ENCODE measurements around the gene QPCTL. TPM values are rescaled to one million over a fixed set of nuclear protein-coding genes. Genes with fewer than 3 reads are reported as not detected.

QPCTL gene
- total and polyA plus RNA-seq, 7 donors = 0.41 to 1.6 (median 0.89) TPM

DNA sequence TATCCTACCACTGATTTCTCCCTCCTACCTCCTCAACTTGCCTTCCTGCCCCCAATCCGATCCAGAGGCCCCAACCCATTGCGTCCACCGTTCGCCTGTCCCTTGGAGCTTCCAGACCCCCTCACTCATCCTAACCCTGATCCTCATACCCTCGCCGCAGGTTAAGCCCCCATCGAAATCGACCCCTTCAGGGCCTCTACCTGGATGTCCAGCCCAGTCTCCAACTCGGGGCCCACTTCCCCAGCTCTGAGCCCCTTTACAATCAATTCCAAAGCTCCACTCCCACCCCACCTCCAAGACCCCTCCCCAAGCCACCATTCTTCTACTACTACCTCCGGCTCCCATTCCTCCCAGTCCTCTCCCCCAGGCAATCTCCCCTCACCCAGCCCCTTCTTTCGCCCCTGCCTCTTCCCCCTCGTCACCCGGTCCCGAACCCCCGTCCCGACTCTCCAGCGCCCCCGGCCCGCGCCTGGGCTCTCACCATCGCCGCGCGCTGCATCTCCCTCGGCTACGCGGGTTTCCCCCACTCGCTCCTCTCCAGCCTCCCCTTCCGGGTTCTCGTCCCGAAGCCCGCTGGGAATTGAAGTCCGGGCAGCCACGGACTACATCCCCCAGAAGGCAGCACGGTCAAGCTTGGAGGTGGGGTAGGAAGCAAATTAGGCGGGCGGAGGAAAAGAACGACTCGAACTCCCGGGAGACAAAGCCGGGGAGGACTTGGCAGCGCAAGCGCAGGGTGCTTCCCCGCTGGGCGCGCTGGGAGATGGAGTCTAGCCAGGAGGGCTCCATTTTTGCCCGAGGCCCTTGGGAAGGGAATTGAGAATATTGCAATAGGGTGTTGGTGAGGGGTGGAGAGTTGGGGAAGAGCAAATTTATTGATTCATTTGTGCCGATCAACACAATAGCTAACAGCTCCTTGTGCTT, 38.2 kb downstream of the QPCTL start, which contains the start of gene FBXO46:
Gene FBXO46 (minus strand): TSS at position 529 of the 921 bp plus-strand sequence. CDS start 17,401 bp downstream, outside the sequence.
- Histone ChIP-seq H3K4me3 (peak within 1 kb of the TSS; percentile 83), H3K4me1 (peaks cover 8% of the 10 kb centered on the region), H3K27ac (peak within 1 kb of the TSS; percentile 48), H3K9me3 (no peaks in the 10 kb centered on the region), H3K36me3 (ENCODE audit: insufficient read depth in 1 of 2, low read depth in 1 of 2) (no peaks in the 10 kb centered on the region), H3K27me3 (ENCODE audit: insufficient read depth in 3 of 3, low read length in 2 of 3) (no peaks in the 10 kb centered on the region)
- DNase-seq = peak; percentile 96 to 98
- 0 to 1% (median 1%) methylated on average over 48 of the region's 48 CpGs for WGBS, 3 donors
- TF ChIP-seq, protein P1, sequence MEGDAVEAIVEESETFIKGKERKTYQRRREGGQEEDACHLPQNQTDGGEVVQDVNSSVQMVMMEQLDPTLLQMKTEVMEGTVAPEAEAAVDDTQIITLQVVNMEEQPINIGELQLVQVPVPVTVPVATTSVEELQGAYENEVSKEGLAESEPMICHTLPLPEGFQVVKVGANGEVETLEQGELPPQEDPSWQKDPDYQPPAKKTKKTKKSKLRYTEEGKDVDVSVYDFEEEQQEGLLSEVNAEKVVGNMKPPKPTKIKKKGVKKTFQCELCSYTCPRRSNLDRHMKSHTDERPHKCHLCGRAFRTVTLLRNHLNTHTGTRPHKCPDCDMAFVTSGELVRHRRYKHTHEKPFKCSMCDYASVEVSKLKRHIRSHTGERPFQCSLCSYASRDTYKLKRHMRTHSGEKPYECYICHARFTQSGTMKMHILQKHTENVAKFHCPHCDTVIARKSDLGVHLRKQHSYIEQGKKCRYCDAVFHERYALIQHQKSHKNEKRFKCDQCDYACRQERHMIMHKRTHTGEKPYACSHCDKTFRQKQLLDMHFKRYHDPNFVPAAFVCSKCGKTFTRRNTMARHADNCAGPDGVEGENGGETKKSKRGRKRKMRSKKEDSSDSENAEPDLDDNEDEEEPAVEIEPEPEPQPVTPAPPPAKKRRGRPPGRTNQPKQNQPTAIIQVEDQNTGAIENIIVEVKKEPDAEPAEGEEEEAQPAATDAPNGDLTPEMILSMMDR (IDR thresholded peaks at IDR 0.05) = no peak
- ATAC-seq = peak; percentile 97 to 98 (median 97)
- intact Hi-C loops (cut with DNase I) = loop anchor here in 1 of 2 donors (5.0 kb wide), 1 partner anchor 37 kb away; the partner anchor contains the start of gene SIX5

DNA sequence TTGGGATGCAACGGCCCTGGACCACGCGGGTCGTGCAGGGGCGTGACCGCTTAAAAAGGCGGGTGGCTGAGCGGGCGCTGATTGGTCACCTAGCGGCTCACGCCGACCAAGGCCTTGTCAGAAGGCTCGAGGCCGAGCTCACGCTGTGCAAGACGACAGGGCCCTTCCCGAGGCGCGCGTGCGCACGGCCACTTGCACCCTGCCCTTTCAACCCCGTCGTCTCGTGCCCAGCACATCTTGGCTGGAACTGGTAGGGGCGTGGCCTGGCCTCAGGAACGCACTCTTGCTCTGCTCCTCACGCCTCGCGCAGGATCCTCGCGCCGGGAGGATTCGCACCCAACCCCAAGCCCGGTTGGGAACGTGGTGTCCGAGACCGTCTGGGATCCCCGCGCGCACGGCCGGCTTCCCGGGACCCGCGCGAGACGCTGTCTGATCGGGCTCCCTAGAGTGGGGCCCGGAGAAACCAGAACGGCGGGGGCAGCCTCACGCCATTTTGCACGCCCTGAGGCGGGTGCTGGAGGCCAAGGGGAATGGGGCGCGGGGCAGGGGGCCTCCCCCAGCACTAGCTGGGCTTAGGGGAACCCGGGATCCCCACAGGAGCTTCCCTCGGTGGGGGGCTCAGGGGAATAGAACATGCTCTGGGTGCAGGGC, 40.8 kb downstream of the QPCTL start, which contains the start of gene MEIOSIN:
Gene MEIOSIN (plus strand): TSS at position 280 of the 651 bp plus-strand sequence. CDS start 1,938 bp downstream, outside the sequence.
- H3K4me3 ChIP-seq = no peak within 1 kb of the TSS
- H3K27me3 ChIP-seq (ENCODE audit: insufficient read depth in 3 of 3, low read length in 2 of 3) = no peaks in the 10 kb centered on the region
- no peaks in the 10 kb centered on the region for H3K36me3 ChIP-seq (ENCODE audit: insufficient read depth in 1 of 2, low read depth in 1 of 2)
- 90 to 93% (median 92%) methylated on average over 57 to 59 of the region's 59 CpGs for WGBS, 3 donors
- H3K9me3 ChIP-seq = no peaks in the 10 kb centered on the region
- intact Hi-C loops (cut with DNase I) = loop anchor here in 1 of 2 donors (5.0 kb wide), 1 partner anchor 34 kb away; the partner anchor contains the start of gene SIX5
- ATAC-seq (no peak), DNase-seq (no peak)
- H3K27ac ChIP-seq = no peak within 1 kb of the TSS
- H3K4me1 ChIP-seq = peaks cover 8% of the 10 kb centered on the region
- TF ChIP-seq, protein P1 (IDR thresholded peaks at IDR 0.05) = no peak

DNA sequence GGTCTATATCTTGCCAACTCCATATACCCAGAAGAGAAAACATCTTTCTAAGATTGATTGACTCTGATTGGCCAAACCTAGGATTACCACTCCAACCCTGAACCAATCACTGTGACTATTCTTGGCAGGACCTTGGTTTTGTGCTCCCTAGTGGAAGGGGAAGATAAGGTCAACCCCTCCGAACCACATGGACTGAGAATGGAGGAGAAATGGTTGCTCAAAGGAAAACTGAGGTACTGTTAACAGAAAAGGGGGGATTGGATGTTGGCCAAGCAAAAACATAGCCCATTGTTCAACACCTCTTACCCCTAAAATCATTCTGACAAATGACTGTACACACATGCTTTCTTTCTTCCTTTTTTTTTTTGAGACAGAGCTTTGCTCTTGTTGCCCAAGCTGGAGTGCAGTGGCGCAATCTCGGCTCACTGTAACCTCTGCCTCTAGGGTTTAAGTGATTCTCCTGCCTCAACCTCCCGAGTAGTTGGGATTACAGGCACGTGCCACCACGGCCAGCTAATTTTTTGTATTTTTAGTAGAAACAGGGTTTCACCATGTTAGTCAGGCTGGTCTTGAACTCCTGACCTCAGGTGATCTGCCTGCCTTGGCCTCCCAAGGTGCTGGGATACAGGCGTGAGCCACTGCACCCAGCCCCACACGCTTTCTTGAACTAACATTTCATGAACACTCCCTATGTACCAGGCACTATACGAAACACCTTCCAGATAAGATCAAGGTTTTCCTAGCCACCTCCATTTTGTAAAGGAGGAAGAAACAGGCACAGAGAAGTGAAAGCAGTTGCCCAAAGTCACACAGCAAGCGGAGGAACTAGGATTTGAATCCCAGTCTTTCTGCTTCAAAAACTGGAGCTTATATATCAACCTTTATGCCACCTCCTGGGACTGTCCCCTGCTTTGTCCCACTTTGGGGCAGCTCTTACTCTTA, 47.3 kb downstream of the QPCTL start:
- Histone ChIP-seq H3K4me3 (no peak overlapping the region), H3K36me3 (ENCODE audit: insufficient read depth in 1 of 2, low read depth in 1 of 2) (no peaks in the 10 kb centered on the region), H3K9me3 (no peaks in the 10 kb centered on the region), H3K4me1 (no peaks in the 10 kb centered on the region), H3K27ac (no peak overlapping the region), H3K27me3 (ENCODE audit: insufficient read depth in 3 of 3, low read length in 2 of 3) (no peaks in the 10 kb centered on the region)
- ATAC-seq (peak in 1 of 4 donors; percentile 30), DNase-seq (no peak)
- TF ChIP-seq, protein P1 (IDR thresholded peaks at IDR 0.05) = no peak
- 84 to 86% (median 85%) methylated on average over 10 of the region's 10 CpGs for WGBS, 3 donors
- intact Hi-C loops (cut with DNase I) = no loop called here

DNA sequence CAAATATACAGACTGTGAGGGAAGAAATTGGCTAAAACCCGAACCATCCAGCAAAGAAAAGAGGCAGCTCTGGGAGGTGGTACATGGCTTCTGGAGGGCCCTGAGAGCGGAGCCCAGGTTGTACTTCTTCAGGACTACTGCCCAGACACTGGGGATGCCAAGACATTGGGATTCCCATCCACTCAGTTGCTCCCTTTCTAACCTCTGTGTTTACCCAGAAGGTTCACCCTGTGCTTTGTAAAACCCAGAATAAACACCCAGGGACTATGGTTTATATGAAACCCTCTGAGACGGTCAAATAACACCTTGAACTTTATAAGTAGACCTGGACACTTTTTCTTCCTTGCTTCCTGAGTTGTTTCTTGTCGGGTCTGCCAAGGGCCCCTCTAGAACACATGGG, 50.5 kb downstream of the QPCTL start:
- H3K27me3 ChIP-seq (ENCODE audit: insufficient read depth in 3 of 3, low read length in 2 of 3) = no peaks in the 10 kb centered on the region
- H3K36me3 ChIP-seq (ENCODE audit: insufficient read depth in 1 of 2, low read depth in 1 of 2) = no peaks in the 10 kb centered on the region
- H3K9me3 ChIP-seq = no peaks in the 10 kb centered on the region
- DNase-seq (no peak), ATAC-seq (no peak)
- TF ChIP-seq, protein P1 (IDR thresholded peaks at IDR 0.05) = no peak
- H3K27ac ChIP-seq = no peak overlapping the region
- intact Hi-C loops (cut with DNase I) = no loop called here
- no peak overlapping the region for H3K4me3 ChIP-seq
- WGBS, 3 donors = 66 to 72% (median 69%) methylated on average over 4 of the region's 4 CpGs
- H3K4me1 ChIP-seq = no peaks in the 10 kb centered on the region
